Nephron progenitor cell (in vitro differentiated cells): ENCODE results near the gene PZP.
A peak's percentile ranks its signal among the peaks of the same experiment; 100 is the strongest.

Source experiments
- DNase-seq: peaks from one replicate; pipeline ENCODE4 v3.0.0; 2021
- H3K27ac Mint-ChIP-seq: 2 replicates; pipeline ENCODE4 v1.8.0; 2021; ENCODE audit warnings: mild to moderate bottlenecking, moderate library complexity, mixed read lengths
- H3K27me3 Mint-ChIP-seq: 2 replicates; pipeline ENCODE4 v1.8.0; 2021; ENCODE audit warnings: mild to moderate bottlenecking, low read depth, mixed read lengths; ENCODE audit not compliant: poor library complexity
- H3K36me3 Mint-ChIP-seq: 2 replicates; pipeline ENCODE4 v1.8.0; 2021; ENCODE audit warnings: low read depth, mixed read lengths
- H3K4me1 Mint-ChIP-seq: 2 replicates; pipeline ENCODE4 v1.8.0; 2021; ENCODE audit warnings: mixed read lengths
- H3K4me3 Mint-ChIP-seq: 2 replicates; pipeline ENCODE4 v1.8.0; 2021; ENCODE audit warnings: mild to moderate bottlenecking, moderate library complexity, mixed read lengths
- H3K9me3 Mint-ChIP-seq: 2 replicates; pipeline ENCODE4 v1.8.0; 2021; ENCODE audit warnings: mild to moderate bottlenecking, moderate library complexity, mixed read lengths
- TF ChIP-seq, protein P1 (sequence below): fragments of 200-600 bp; sonication (generic); IDR thresholded peaks from 2 replicates; pipeline ENCODE4 v1.5.0; 2021; ENCODE audit warnings: antibody characterized with exemption

PZP gene

GRCh38 chr12:9120487-9121184 is 87.6 kb downstream of the PZP start:
- no peak for DNase-seq
- Mint-ChIP-seq H3K36me3 (no peaks in the 10 kb centered on the region), H3K4me3 (no peak overlapping the region), H3K27ac (no peak overlapping the region), H3K9me3 (no peaks in the 10 kb centered on the region), H3K4me1 (peaks cover 6% of the 10 kb centered on the region), H3K27me3 (no peaks in the 10 kb centered on the region)
- TF ChIP-seq, protein P1, sequence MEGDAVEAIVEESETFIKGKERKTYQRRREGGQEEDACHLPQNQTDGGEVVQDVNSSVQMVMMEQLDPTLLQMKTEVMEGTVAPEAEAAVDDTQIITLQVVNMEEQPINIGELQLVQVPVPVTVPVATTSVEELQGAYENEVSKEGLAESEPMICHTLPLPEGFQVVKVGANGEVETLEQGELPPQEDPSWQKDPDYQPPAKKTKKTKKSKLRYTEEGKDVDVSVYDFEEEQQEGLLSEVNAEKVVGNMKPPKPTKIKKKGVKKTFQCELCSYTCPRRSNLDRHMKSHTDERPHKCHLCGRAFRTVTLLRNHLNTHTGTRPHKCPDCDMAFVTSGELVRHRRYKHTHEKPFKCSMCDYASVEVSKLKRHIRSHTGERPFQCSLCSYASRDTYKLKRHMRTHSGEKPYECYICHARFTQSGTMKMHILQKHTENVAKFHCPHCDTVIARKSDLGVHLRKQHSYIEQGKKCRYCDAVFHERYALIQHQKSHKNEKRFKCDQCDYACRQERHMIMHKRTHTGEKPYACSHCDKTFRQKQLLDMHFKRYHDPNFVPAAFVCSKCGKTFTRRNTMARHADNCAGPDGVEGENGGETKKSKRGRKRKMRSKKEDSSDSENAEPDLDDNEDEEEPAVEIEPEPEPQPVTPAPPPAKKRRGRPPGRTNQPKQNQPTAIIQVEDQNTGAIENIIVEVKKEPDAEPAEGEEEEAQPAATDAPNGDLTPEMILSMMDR: no peak

- no peaks in the 10 kb centered on the region for H3K9me3 Mint-ChIP-seq
- no peak overlapping the region for H3K4me3 Mint-ChIP-seq
- H3K27ac Mint-ChIP-seq: no peak overlapping the region
- H3K36me3 Mint-ChIP-seq: no peaks in the 10 kb centered on the region
- TF ChIP-seq, protein P1: no peak
- H3K4me1 Mint-ChIP-seq: peaks cover 11% of the 10 kb centered on the region
- H3K27me3 Mint-ChIP-seq: no peaks in the 10 kb centered on the region
- DNase-seq: no peak
These were observed 90.0 kb downstream of the PZP start for GRCh38 chr12:9118158-9118557.

DNA sequence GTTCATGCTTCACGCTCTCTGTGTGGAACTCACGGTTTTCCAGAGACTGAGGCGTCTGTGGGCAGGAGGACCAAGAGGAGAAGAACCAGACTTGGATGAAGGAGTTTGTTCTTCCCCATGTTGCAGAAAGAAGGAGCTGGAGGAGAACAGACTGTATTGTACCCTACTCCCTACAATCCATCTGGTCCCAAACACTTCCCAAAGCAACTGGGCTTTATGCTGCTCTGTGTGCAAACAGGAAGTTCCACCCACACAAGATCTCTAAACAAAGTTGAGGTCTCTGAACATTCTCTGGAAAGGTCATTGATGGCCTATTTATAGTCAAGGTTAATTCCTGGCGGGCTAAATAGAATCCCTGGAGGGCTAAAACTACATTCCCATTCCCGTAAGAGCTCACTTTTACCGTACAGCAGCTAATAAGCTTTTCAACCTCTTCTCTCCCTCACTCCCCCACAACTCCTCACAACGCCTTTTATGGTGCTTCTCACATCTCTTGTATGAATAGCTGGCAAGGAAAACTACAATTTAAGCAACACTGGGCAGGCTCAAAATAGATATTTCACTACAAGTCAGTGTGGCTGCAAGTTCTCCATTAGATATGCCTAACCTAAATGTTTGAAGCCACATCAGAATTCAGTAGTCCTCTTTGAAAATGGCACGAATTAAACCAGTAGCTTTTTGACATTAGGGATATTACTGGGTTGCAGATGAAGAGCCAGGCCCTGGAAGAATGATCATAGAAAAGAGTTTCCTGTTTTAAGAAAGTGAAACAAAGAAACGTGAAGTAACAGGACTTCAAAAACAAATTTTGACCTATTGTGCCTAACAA is 92.2 kb downstream of the PZP start, which contains the start of gene A2M:
A2M (minus strand) TSS at position 189 of the 829 bp plus-strand sequence; CDS start at position 119, 70 bp downstream.
- Mint-ChIP-seq H3K4me3 (no peak within 1 kb of the TSS), H3K27ac (peak within 1 kb of the TSS; percentile 38), H3K4me1 (peaks cover 11% of the 10 kb centered on the region), H3K27me3 (no peaks in the 10 kb centered on the region), H3K36me3 (no peaks in the 10 kb centered on the region), H3K9me3 (no peaks in the 10 kb centered on the region)
- DNase-seq: no peak
- TF ChIP-seq, protein P1: no peak

DNA sequence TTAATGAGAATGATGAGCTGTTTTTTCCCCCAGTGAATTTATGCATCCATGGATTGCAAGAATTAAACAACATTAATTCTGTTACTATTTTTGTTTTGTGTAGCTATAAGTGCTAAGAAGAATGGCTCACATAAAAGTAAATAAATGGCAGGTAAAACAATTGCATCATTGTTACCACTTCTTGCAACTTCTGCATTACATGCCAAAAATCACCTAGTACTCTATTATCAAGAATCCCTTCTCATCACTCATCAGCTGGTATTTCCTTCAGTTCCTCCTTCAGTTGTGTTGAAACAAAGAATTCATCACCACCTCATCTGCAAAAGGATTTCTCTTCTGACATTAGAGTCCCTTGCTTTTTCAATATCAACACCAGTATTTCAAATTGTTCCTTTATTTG is 93.2 kb downstream of the PZP start:
- Mint-ChIP-seq H3K4me1 (peaks cover 11% of the 10 kb centered on the region), H3K27ac (no peak overlapping the region), H3K9me3 (no peaks in the 10 kb centered on the region), H3K36me3 (no peaks in the 10 kb centered on the region), H3K4me3 (no peak overlapping the region), H3K27me3 (no peaks in the 10 kb centered on the region)
- TF ChIP-seq, protein P1: no peak
- DNase-seq: no peak

DNA sequence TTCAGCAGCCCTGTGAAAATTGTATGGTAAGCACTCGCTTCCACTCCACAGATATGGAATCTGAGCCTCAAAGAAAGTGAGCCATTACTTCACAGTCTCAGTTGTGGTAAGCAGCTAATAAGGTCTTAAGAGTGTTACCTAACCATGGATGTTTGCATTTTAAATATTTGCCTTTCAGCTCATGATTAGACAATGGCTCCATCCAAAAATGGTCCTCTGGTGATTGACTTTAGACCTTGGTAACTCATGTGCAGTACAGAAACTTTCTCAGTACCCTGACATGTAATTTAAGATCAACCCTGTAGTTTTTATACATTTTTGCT is 94.2 kb downstream of the PZP start:
- DNase-seq: no peak
- H3K4me3 Mint-ChIP-seq: no peak overlapping the region
- H3K27me3 Mint-ChIP-seq: no peaks in the 10 kb centered on the region
- H3K36me3 Mint-ChIP-seq: no peaks in the 10 kb centered on the region
- TF ChIP-seq, protein P1: no peak
- no peaks in the 10 kb centered on the region for H3K9me3 Mint-ChIP-seq
- peaks cover 11% of the 10 kb centered on the region for H3K4me1 Mint-ChIP-seq
- no peak overlapping the region for H3K27ac Mint-ChIP-seq
